Measurements from ENCODE around the gene MOGAT3.

The MOGAT3 gene

GRCh38 chr7:101173752-101174244 is 27.0 kb downstream of the MOGAT3 start:
- no peak for DNase-seq (ENCODE audit: insufficient read length, low spot score)
- no peak for FAIRE-seq

GRCh38 chr7:101172854-101173751 is 27.7 kb downstream of the MOGAT3 start:
- DNase-seq (ENCODE audit: insufficient read length, low spot score): no peak

GRCh38 chr7:101172005-101172853 is 28.6 kb downstream of the MOGAT3 start:
- DNase-seq (ENCODE audit: insufficient read length, low spot score) (no peak), FAIRE-seq (no peak)

More at GRCh38 chr7:101172854-101173751, 27.7 kb downstream of the MOGAT3 start:
- peak; percentile 67 for FAIRE-seq

GRCh38 chr7:101171442-101171837 is 29.4 kb downstream of the MOGAT3 start:
- DNase-seq (ENCODE audit: insufficient read length, low spot score) (no peak), FAIRE-seq (no peak)

- no peak for DNase-seq (ENCODE audit: insufficient read length, low spot score)
- FAIRE-seq: no peak
These were observed 30.0 kb downstream of the MOGAT3 start for GRCh38 chr7:101170617-101171441.

GRCh38 chr7:101169838-101170551 is 30.8 kb downstream of the MOGAT3 start:
- DNase-seq (ENCODE audit: insufficient read length, low spot score): no peak
- no peak for FAIRE-seq

- FAIRE-seq (no peak), DNase-seq (ENCODE audit: insufficient read length, low spot score) (no peak)
These were observed 31.6 kb downstream of the MOGAT3 start for GRCh38 chr7:101169110-101169837.

GRCh38 chr7:101168412-101169049 is 32.3 kb downstream of the MOGAT3 start:
- no peak for DNase-seq (ENCODE audit: insufficient read length, low spot score)
- FAIRE-seq: no peak

GRCh38 chr7:101167645-101168411 is 33.0 kb downstream of the MOGAT3 start:
- FAIRE-seq: no peak

GRCh38 chr7:101166909-101167644 is 33.8 kb downstream of the MOGAT3 start:
- FAIRE-seq (no peak), DNase-seq (ENCODE audit: insufficient read length, low spot score) (no peak)

More at GRCh38 chr7:101167645-101168411, 33.0 kb downstream of the MOGAT3 start:
- DNase-seq (ENCODE audit: insufficient read length, low spot score): no peak

- FAIRE-seq (no peak), DNase-seq (ENCODE audit: insufficient read length, low spot score) (no peak)
These were observed 34.3 kb downstream of the MOGAT3 start for GRCh38 chr7:101166648-101166908.

GRCh38 chr7:101165958-101166647 is 34.7 kb downstream of the MOGAT3 start:
- DNase-seq (ENCODE audit: insufficient read length, low spot score): no peak
- FAIRE-seq: no peak

GRCh38 chr7:101165075-101165957 is 35.5 kb downstream of the MOGAT3 start, which contains the start of gene VGF:
TSS of gene VGF (minus strand) at chr7:101165569. CDS start at chr7:101164843, 726 bp downstream.
- FAIRE-seq (no peak), DNase-seq (ENCODE audit: insufficient read length, low spot score) (peak; percentile 69)

GRCh38 chr7:101164071-101164840 is 36.6 kb downstream of the MOGAT3 start:
- DNase-seq (ENCODE audit: insufficient read length, low spot score) (no peak), FAIRE-seq (no peak)

Measured in HTR-8/SVneo (cell line).